Measurements from ENCODE around the gene DNM2.

Gene DNM2

GRCh38 chr19:10701955-10702525, 15.8 kb upstream of the DNM2 start:
- Mint-ChIP-seq H3K36me3 (peaks cover 2% of the 10 kb centered on the region), H3K27ac (peak overlapping the region; percentile 86), H3K9me3 (ENCODE audit: low read depth) (no peaks in the 10 kb centered on the region), H3K27me3 (peaks cover 2% of the 10 kb centered on the region), H3K4me1 (ENCODE audit: low read depth) (peaks cover 7% of the 10 kb centered on the region), H3K4me3 (peak overlapping the region; percentile 93)

GRCh38 chr19:10706990-10707389, 10.9 kb upstream of the DNM2 start:
- Mint-ChIP-seq H3K4me1 (ENCODE audit: low read depth) (peaks cover 4% of the 10 kb centered on the region), H3K27me3 (no peaks in the 10 kb centered on the region), H3K9me3 (ENCODE audit: low read depth) (no peaks in the 10 kb centered on the region), H3K4me3 (no peak overlapping the region), H3K36me3 (peaks cover 2% of the 10 kb centered on the region), H3K27ac (no peak overlapping the region)

- no peaks in the 10 kb centered on the region for H3K4me1 Mint-ChIP-seq (ENCODE audit: low read depth)
- H3K27ac Mint-ChIP-seq, result no peak overlapping the region
- no peaks in the 10 kb centered on the region for H3K27me3 Mint-ChIP-seq
- H3K36me3 Mint-ChIP-seq, result no peaks in the 10 kb centered on the region
- no peaks in the 10 kb centered on the region for H3K9me3 Mint-ChIP-seq (ENCODE audit: low read depth)
- H3K4me3 Mint-ChIP-seq, result no peak overlapping the region
These were observed 10.4 kb upstream of the DNM2 start for GRCh38 chr19:10707440-10707839.

GRCh38 chr19:10708291-10708690, 9.6 kb upstream of the DNM2 start:
- H3K9me3 Mint-ChIP-seq (ENCODE audit: low read depth), result no peaks in the 10 kb centered on the region
- H3K27ac Mint-ChIP-seq, result no peak overlapping the region
- H3K27me3 Mint-ChIP-seq, result no peaks in the 10 kb centered on the region
- no peaks in the 10 kb centered on the region for H3K4me1 Mint-ChIP-seq (ENCODE audit: low read depth)
- H3K4me3 Mint-ChIP-seq, result no peak overlapping the region
- H3K36me3 Mint-ChIP-seq, result no peaks in the 10 kb centered on the region

GRCh38 chr19:10712045-10712444, 5.8 kb upstream of the DNM2 start:
- H3K9me3 Mint-ChIP-seq (ENCODE audit: low read depth), result no peaks in the 10 kb centered on the region
- H3K27me3 Mint-ChIP-seq, result no peaks in the 10 kb centered on the region
- H3K4me1 Mint-ChIP-seq (ENCODE audit: low read depth), result peaks cover 4% of the 10 kb centered on the region
- no peak overlapping the region for H3K27ac Mint-ChIP-seq
- H3K4me3 Mint-ChIP-seq, result no peak overlapping the region
- peaks cover 4% of the 10 kb centered on the region for H3K36me3 Mint-ChIP-seq

GRCh38 chr19:10712754-10713153, 5.1 kb upstream of the DNM2 start:
- no peaks in the 10 kb centered on the region for H3K9me3 Mint-ChIP-seq (ENCODE audit: low read depth)
- no peaks in the 10 kb centered on the region for H3K27me3 Mint-ChIP-seq
- H3K36me3 Mint-ChIP-seq, result peaks cover 4% of the 10 kb centered on the region
- peaks cover 7% of the 10 kb centered on the region for H3K4me1 Mint-ChIP-seq (ENCODE audit: low read depth)
- no peak overlapping the region for H3K27ac Mint-ChIP-seq
- no peak overlapping the region for H3K4me3 Mint-ChIP-seq

GRCh38 chr19:10713317-10713716, 4.6 kb upstream of the DNM2 start:
- H3K27ac Mint-ChIP-seq, result no peak overlapping the region

GRCh38 chr19:10717054-10717355, 874 bp upstream of the DNM2 start:
- peaks cover 4% of the 10 kb centered on the region for H3K36me3 Mint-ChIP-seq
- H3K9me3 Mint-ChIP-seq (ENCODE audit: low read depth), result no peaks in the 10 kb centered on the region
- H3K27me3 Mint-ChIP-seq, result no peaks in the 10 kb centered on the region
- peak overlapping the region; percentile 78 for H3K4me3 Mint-ChIP-seq
- H3K27ac Mint-ChIP-seq, result peak overlapping the region; percentile 91
- H3K4me1 Mint-ChIP-seq (ENCODE audit: low read depth), result peaks cover 30% of the 10 kb centered on the region

More at GRCh38 chr19:10713317-10713716, 4.6 kb upstream of the DNM2 start:
- no peaks in the 10 kb centered on the region for H3K9me3 Mint-ChIP-seq (ENCODE audit: low read depth)
- H3K27me3 Mint-ChIP-seq, result no peaks in the 10 kb centered on the region
- H3K4me3 Mint-ChIP-seq, result no peak overlapping the region
- H3K4me1 Mint-ChIP-seq (ENCODE audit: low read depth), result peaks cover 7% of the 10 kb centered on the region
- H3K36me3 Mint-ChIP-seq, result peaks cover 4% of the 10 kb centered on the region

- Mint-ChIP-seq H3K27me3 (no peaks in the 10 kb centered on the region), H3K4me3 (peak overlapping the region; percentile 96), H3K36me3 (peaks cover 4% of the 10 kb centered on the region), H3K4me1 (ENCODE audit: low read depth) (peaks cover 37% of the 10 kb centered on the region), H3K27ac (peak overlapping the region; percentile 87), H3K9me3 (ENCODE audit: low read depth) (no peaks in the 10 kb centered on the region)
These were observed 622 bp downstream of the DNM2 start for GRCh38 chr19:10718205-10719196.

GRCh38 chr19:10719466-10719961, 1.6 kb downstream of the DNM2 start:
- Mint-ChIP-seq H3K4me1 (ENCODE audit: low read depth) (peaks cover 42% of the 10 kb centered on the region), H3K27ac (peak overlapping the region; percentile 74), H3K27me3 (no peaks in the 10 kb centered on the region), H3K9me3 (ENCODE audit: low read depth) (no peaks in the 10 kb centered on the region), H3K36me3 (no peaks in the 10 kb centered on the region), H3K4me3 (peak overlapping the region; percentile 96)

GRCh38 chr19:10720607-10721125, 2.8 kb downstream of the DNM2 start:
- H3K27me3 Mint-ChIP-seq, result no peaks in the 10 kb centered on the region
- no peaks in the 10 kb centered on the region for H3K36me3 Mint-ChIP-seq
- peaks cover 46% of the 10 kb centered on the region for H3K4me1 Mint-ChIP-seq (ENCODE audit: low read depth)
- peak overlapping the region; percentile 50 for H3K27ac Mint-ChIP-seq
- H3K4me3 Mint-ChIP-seq, result peak overlapping the region; percentile 35
- H3K9me3 Mint-ChIP-seq (ENCODE audit: low read depth), result no peaks in the 10 kb centered on the region

- Mint-ChIP-seq H3K9me3 (ENCODE audit: low read depth) (no peaks in the 10 kb centered on the region), H3K27me3 (no peaks in the 10 kb centered on the region), H3K36me3 (peaks cover 4% of the 10 kb centered on the region), H3K4me1 (ENCODE audit: low read depth) (peaks cover 59% of the 10 kb centered on the region), H3K27ac (peak overlapping the region; percentile 78), H3K4me3 (no peak overlapping the region)
These were observed 5.7 kb downstream of the DNM2 start for GRCh38 chr19:10723591-10723990.

- Mint-ChIP-seq H3K4me1 (ENCODE audit: low read depth) (peaks cover 58% of the 10 kb centered on the region), H3K27ac (peak overlapping the region; percentile 10), H3K27me3 (no peaks in the 10 kb centered on the region), H3K4me3 (no peak overlapping the region), H3K36me3 (peaks cover 4% of the 10 kb centered on the region), H3K9me3 (ENCODE audit: low read depth) (no peaks in the 10 kb centered on the region)
These were observed 6.7 kb downstream of the DNM2 start for GRCh38 chr19:10724573-10725071.

- H3K27ac Mint-ChIP-seq, result no peak overlapping the region
- H3K36me3 Mint-ChIP-seq, result peaks cover 4% of the 10 kb centered on the region
- H3K27me3 Mint-ChIP-seq, result no peaks in the 10 kb centered on the region
- H3K4me1 Mint-ChIP-seq (ENCODE audit: low read depth), result peaks cover 61% of the 10 kb centered on the region
- H3K4me3 Mint-ChIP-seq, result no peak overlapping the region
- H3K9me3 Mint-ChIP-seq (ENCODE audit: low read depth), result no peaks in the 10 kb centered on the region
These were observed 7.5 kb downstream of the DNM2 start for GRCh38 chr19:10725415-10725814.

- H3K27ac Mint-ChIP-seq, result no peak overlapping the region
- peaks cover 4% of the 10 kb centered on the region for H3K36me3 Mint-ChIP-seq
- H3K9me3 Mint-ChIP-seq (ENCODE audit: low read depth), result no peaks in the 10 kb centered on the region
- H3K27me3 Mint-ChIP-seq, result no peaks in the 10 kb centered on the region
- H3K4me1 Mint-ChIP-seq (ENCODE audit: low read depth), result peaks cover 62% of the 10 kb centered on the region
- no peak overlapping the region for H3K4me3 Mint-ChIP-seq
These were observed 8.4 kb downstream of the DNM2 start for GRCh38 chr19:10726268-10726667.

All from activated naive CD8-positive, alpha-beta T cell (primary cell).